PC-3 (cell line): Measurements from ENCODE around the gene DNAH17.

Experiments
- CTCF ChIP-seq: fragments of 300-600 bp; sonication (generic); conservative IDR thresholded peaks from 2 replicates; pipeline ENCODE4 v1.5.1; 2017; ENCODE audit warnings: antibody characterized with exemption, low read depth, mild to moderate bottlenecking, low read length
- EZH2 ChIP-seq: fragments of 300-600 bp; sonication (generic); IDR thresholded peaks from one replicate; pipeline ENCODE4 v1.6.1; 2017; ENCODE audit warnings: antibody characterized with exemption, mild to moderate bottlenecking, low read length; ENCODE audit not compliant: unreplicated experiment
- EZH2phosphoT487 ChIP-seq: fragments of 300-600 bp; sonication (generic); IDR thresholded peaks from 2 replicates; pipeline ENCODE4 v1.6.1; 2018; ENCODE audit warnings: mild to moderate bottlenecking, antibody characterized with exemption, low read length, borderline replicate concordance

- TF ChIP-seq CTCF (no peak), EZH2 (no peak), EZH2phosphoT487 (no peak)
Observed at GRCh38 chr17:78504156-78504925, 72.9 kb downstream of the DNAH17 start.
